Panc1 (cell line): ENCODE measurements around the gene TIMM44. TPM values are rescaled to one million over a fixed set of nuclear protein-coding genes. Genes with fewer than 3 reads are reported as not detected.

Experiments
- ATAC-seq: fragments of 200-7000 bp; cut with Tn5 transposase; 2 replicates; pipeline ENCODE4 v1.9.1; 2020; ENCODE audit warnings: mild to moderate bottlenecking, moderate library complexity
- BruUV-seq: library from RNA; stranded (reverse); fragments of 400-500 nt; replicated peaks from 2 replicates; lab custom pipeline; 2021; lab: Mats Ljungman, UMichigan
- CTCF ChIA-PET: fragments of 300-600 bp; sonication (Branson Sonifier 250); formaldehyde crosslinking; loops from one replicate; lab custom pipeline; 2022; ENCODE audit warnings: antibody characterized with exemption; lab: Charles Lee
- POLR2A ChIA-PET: fragments of 300-600 bp; sonication (Branson Sonifier 250); formaldehyde crosslinking; loops from one replicate; lab custom pipeline; 2022; ENCODE audit warnings: antibody characterized with exemption; lab: Charles Lee
- DNase-seq: peaks from one replicate; pipeline ENCODE4 v3.0.0-alpha.2; 2010; ENCODE audit warnings: low read depth, low spot score
- H3K27ac ChIP-seq: 2 replicates; pipeline ENCODE4 v1.5.1; 2011; ENCODE audit warnings: mild to moderate bottlenecking, low read length, inconsistent platforms
- H3K27me3 ChIP-seq: fragments of 200-500 bp; sonication (Bioruptor generic); 2 replicates; pipeline ENCODE4 v1.6.0; 2014; ENCODE audit warnings: low read length, inconsistent platforms; ENCODE audit not compliant: control insufficient read depth, insufficient read depth
- H3K36me3 ChIP-seq: fragments of 200-500 bp; sonication (Bioruptor generic); 2 replicates; pipeline ENCODE4 v1.5.1; 2014; ENCODE audit warnings: inconsistent platforms, mild to moderate bottlenecking, low read length, moderate library complexity; ENCODE audit not compliant: control insufficient read depth, insufficient read depth
- H3K4me1 ChIP-seq: 2 replicates; pipeline ENCODE4 v1.5.1; 2011; ENCODE audit warnings: inconsistent platforms, mild to moderate bottlenecking, low read length, moderate library complexity; ENCODE audit not compliant: control insufficient read depth, insufficient read depth
- H3K4me3 ChIP-seq, 2 experiments: 2 replicates each; pipeline ENCODE4 v1.5.1; 2011 to 2012; ENCODE audit warnings: low read depth in 2 of 2, low read length in 2 of 2, mild to moderate bottlenecking in 2 of 2, inconsistent platforms in 1 of 2, moderate library complexity in 1 of 2
- H3K9me3 ChIP-seq: fragments of 200-500 bp; sonication (Bioruptor generic); 2 replicates; pipeline ENCODE4 v1.5.1; 2014; ENCODE audit warnings: low read depth, mild to moderate bottlenecking, inconsistent platforms, low read length, moderate library complexity; ENCODE audit not compliant: control insufficient read depth, insufficient read depth
- CTCF ChIP-seq: fragments of 450-650 bp; IDR thresholded peaks from 2 replicates; pipeline ENCODE4 v1.5.1; 2017; ENCODE audit warnings: mild to moderate bottlenecking
- POLR2AphosphoS5 ChIP-seq: IDR thresholded peaks from 2 replicates; pipeline ENCODE4 v1.6.1; 2012; ENCODE audit warnings: mild to moderate bottlenecking, low read depth, low read length, moderate library complexity
- SIN3A ChIP-seq: IDR thresholded peaks from 2 replicates; pipeline ENCODE4 v1.6.1; 2012; ENCODE audit warnings: low read depth, mild to moderate bottlenecking, low read length, moderate library complexity, borderline replicate concordance; ENCODE audit not compliant: insufficient read depth
- TCF7L2 ChIP-seq: IDR thresholded peaks from 2 replicates; pipeline ENCODE4 v1.6.1; 2011; ENCODE audit warnings: mild to moderate bottlenecking, low read depth, low read length, inconsistent platforms
- in situ Hi-C: cut with HindIII; loops from 2 replicates; pipeline ENCODE4 v1.10.0; 2016; ENCODE audit warnings: low sequenced_read_pairs, low pct_unique_long_range_greater_than_20kb
- intact Hi-C: fragments of 100-400 bp; cut with micrococcal nuclease; formaldehyde crosslinking; loops from one replicate; pipeline ENCODE4 v1.10.0; 2022; ENCODE audit not compliant: unreplicated experiment
- total RNA-seq: library from RNA; stranded (reverse); gene quantifications from one replicate; pipeline ENCODE4 v1.2.1, GENCODE V29; 2021; ENCODE audit not compliant: unreplicated experiment
- TF ChIP-seq, protein P1 (sequence below), 2 experiments: IDR thresholded peaks; 2 replicates each; pipeline ENCODE4 v1.6.1; 2011 to 2012; ENCODE audit warnings: low read depth in 2 of 2, control low read depth in 1 of 2, low read length in 1 of 2, mild to moderate bottlenecking in 1 of 2, moderate library complexity in 1 of 2; ENCODE audit not compliant: insufficient read depth in 1 of 2

The TIMM44 gene
- total RNA-seq, 1 experiment from 2014 or later: 105 TPM

- H3K9me3 ChIP-seq: no peaks in the 10 kb centered on the region
- POLR2A ChIA-PET: no interaction called here
- H3K36me3 ChIP-seq: no peaks in the 10 kb centered on the region
- no peak for TF ChIP-seq SIN3A
- TF ChIP-seq, protein P1, sequence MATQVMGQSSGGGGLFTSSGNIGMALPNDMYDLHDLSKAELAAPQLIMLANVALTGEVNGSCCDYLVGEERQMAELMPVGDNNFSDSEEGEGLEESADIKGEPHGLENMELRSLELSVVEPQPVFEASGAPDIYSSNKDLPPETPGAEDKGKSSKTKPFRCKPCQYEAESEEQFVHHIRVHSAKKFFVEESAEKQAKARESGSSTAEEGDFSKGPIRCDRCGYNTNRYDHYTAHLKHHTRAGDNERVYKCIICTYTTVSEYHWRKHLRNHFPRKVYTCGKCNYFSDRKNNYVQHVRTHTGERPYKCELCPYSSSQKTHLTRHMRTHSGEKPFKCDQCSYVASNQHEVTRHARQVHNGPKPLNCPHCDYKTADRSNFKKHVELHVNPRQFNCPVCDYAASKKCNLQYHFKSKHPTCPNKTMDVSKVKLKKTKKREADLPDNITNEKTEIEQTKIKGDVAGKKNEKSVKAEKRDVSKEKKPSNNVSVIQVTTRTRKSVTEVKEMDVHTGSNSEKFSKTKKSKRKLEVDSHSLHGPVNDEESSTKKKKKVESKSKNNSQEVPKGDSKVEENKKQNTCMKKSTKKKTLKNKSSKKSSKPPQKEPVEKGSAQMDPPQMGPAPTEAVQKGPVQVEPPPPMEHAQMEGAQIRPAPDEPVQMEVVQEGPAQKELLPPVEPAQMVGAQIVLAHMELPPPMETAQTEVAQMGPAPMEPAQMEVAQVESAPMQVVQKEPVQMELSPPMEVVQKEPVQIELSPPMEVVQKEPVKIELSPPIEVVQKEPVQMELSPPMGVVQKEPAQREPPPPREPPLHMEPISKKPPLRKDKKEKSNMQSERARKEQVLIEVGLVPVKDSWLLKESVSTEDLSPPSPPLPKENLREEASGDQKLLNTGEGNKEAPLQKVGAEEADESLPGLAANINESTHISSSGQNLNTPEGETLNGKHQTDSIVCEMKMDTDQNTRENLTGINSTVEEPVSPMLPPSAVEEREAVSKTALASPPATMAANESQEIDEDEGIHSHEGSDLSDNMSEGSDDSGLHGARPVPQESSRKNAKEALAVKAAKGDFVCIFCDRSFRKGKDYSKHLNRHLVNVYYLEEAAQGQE (IDR thresholded peaks at IDR 0.05; ENCODE audit: insufficient read depth in 1 of 2, low read depth in 2 of 2, low read length in 1 of 2): no peak
- TF ChIP-seq TCF7L2: no peak
- no peak for TF ChIP-seq CTCF
- no peak for TF ChIP-seq POLR2AphosphoS5
- DNase-seq (no peak), ATAC-seq (no peak)
- no peak overlapping the region for H3K27ac ChIP-seq
- H3K4me1 ChIP-seq: peaks cover 6% of the 10 kb centered on the region
- CTCF ChIA-PET: no interaction called here
- no peak overlapping the region for H3K4me3 ChIP-seq
- BruUV-seq: no TSS peak
- intact Hi-C loops (no loop called here), in situ Hi-C loops (no loop called here)
- H3K27me3 ChIP-seq: no peaks in the 10 kb centered on the region
Observed at GRCh38 chr19:7982103-7982502, 38.6 kb upstream of the TIMM44 start.

DNA sequence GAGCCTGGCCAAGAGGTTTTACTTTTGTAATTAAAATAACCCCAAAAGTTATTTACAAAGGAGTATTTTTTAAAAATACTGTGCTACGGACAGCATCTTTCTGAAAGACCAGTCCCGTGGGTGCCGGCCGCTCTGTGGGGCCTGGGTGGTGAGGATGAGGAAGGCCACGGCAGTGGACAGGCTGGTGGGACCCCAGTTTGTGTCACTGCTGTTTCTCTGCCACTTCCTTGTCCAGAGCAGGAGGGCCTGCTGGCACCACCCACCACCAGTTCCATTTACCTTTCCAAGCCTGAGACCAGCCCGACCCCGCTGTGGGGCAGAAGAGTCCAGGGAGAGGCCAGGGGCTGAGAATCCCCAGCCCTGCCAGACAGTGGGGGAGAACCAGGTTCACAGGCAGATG, 38.2 kb upstream of the TIMM44 start:
- Histone ChIP-seq H3K4me3 (no peak overlapping the region), H3K9me3 (no peaks in the 10 kb centered on the region), H3K27ac (no peak overlapping the region), H3K27me3 (no peaks in the 10 kb centered on the region), H3K4me1 (peaks cover 4% of the 10 kb centered on the region), H3K36me3 (no peaks in the 10 kb centered on the region)
- no TSS peak for BruUV-seq
- CTCF ChIA-PET: no interaction called here
- ATAC-seq (no peak), DNase-seq (no peak)
- in situ Hi-C loops: no loop called here
- intact Hi-C loops: no loop called here
- POLR2A ChIA-PET: no interaction called here
- TF ChIP-seq, protein P1 (IDR thresholded peaks at IDR 0.05; ENCODE audit: insufficient read depth in 1 of 2, low read depth in 2 of 2, low read length in 1 of 2): no peak
- TF ChIP-seq CTCF: no peak
- no peak for TF ChIP-seq POLR2AphosphoS5
- no peak for TF ChIP-seq TCF7L2
- no peak for TF ChIP-seq SIN3A
